Immature natural killer cell (primary cell): ENCODE measurements around the gene PLEKHG4B. TPM values are rescaled to one million over a fixed set of nuclear protein-coding genes. Genes with fewer than 3 reads are reported as not detected.

Source experiments
- DNase-seq, 3 donors: peaks; one replicate each; pipeline ENCODE4 v3.0.0; 2022; ENCODE audit warnings: mixed read lengths in 1 of 3
- H3K27ac Mint-ChIP-seq, 6 donors: one replicate each; pipeline ENCODE4 v1.8.0; 2020; ENCODE audit warnings: mixed read lengths in 6 of 6, mild to moderate bottlenecking in 5 of 6, inconsistent platforms in 4 of 6, moderate library complexity in 3 of 6
- H3K27me3 Mint-ChIP-seq, 3 donors: one replicate each; pipeline ENCODE4 v1.8.0; 2020 to 2021; ENCODE audit warnings: low read depth in 3 of 3, mild to moderate bottlenecking in 3 of 3, mixed read lengths in 3 of 3, moderate library complexity in 3 of 3, inconsistent platforms in 1 of 3
- H3K36me3 Mint-ChIP-seq, 3 donors: one replicate each; pipeline ENCODE4 v1.8.0; 2020; ENCODE audit warnings: mixed read lengths in 3 of 3, inconsistent platforms in 2 of 3, mild to moderate bottlenecking in 2 of 3
- H3K4me1 Mint-ChIP-seq, 2 donors: one replicate each; pipeline ENCODE4 v1.8.0; 2020; ENCODE audit warnings: inconsistent platforms in 2 of 2, mild to moderate bottlenecking in 2 of 2, mixed read lengths in 2 of 2, moderate library complexity in 1 of 2
- H3K4me3 Mint-ChIP-seq, 5 donors: one replicate each; pipeline ENCODE4 v1.8.0; 2020; ENCODE audit warnings: mild to moderate bottlenecking in 5 of 5, mixed read lengths in 5 of 5, inconsistent platforms in 3 of 5, moderate library complexity in 3 of 5
- H3K9me3 Mint-ChIP-seq, 6 donors: one replicate each; pipeline ENCODE4 v1.8.0; 2020; ENCODE audit warnings: mild to moderate bottlenecking in 6 of 6, mixed read lengths in 6 of 6, inconsistent platforms in 4 of 6, moderate library complexity in 3 of 6
- polyA plus RNA-seq, 3 donors: library from polyadenylated mRNA; unstranded; fragments of 300-500 nt; fragmentation: Illumina TruSeq; gene quantifications; one replicate each; pipeline ENCODE4 v1.2.3, GENCODE V29; 2021

The PLEKHG4B gene
- polyA plus RNA-seq, 3 donors from 2014 or later = not detected

GRCh38 chr5:79821-80220, 12.1 kb upstream of the PLEKHG4B start:
- no peak for DNase-seq
- H3K4me1 Mint-ChIP-seq = no peaks in the 10 kb centered on the region
- no peaks in the 10 kb centered on the region for H3K36me3 Mint-ChIP-seq
- H3K4me3 Mint-ChIP-seq = no peak overlapping the region
- peaks cover 0 to 8% (median 2%) of the 10 kb centered on the region in 3 donors for H3K27me3 Mint-ChIP-seq
- peaks cover 0 to 3% (median 0%) of the 10 kb centered on the region in 6 donors for H3K9me3 Mint-ChIP-seq
- H3K27ac Mint-ChIP-seq = no peak overlapping the region

DNA sequence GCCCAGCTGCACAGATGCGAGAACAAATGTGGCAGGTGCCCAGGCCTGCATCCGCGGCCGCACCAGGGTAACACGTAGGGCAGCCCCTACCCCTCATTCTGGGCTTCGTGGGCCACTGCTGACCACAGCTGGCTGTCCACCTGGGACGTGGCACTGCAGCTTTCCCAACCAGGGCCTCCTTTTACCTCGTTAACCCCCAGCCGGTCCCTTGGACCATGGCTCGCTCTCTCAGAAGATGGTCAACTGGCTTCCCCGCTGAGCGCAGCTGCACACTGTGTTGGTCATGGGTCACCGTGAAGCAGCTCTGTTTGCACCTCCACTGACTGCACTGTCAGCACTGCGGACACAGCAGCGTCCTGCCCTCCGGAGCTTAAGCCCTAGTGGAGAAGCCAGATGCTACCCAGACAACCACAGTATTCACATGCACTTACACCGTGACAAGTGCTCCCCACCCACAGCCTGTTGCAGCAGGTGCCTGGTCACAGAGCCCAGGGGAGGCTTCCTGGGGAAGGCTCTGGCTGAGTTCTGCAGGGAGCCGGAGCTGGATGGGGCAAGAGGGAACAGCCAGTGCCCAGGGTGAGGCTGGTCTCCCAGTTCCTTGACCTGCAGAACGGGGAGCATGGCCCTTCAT, 10.5 kb upstream of the PLEKHG4B start:
- Mint-ChIP-seq H3K4me1 (no peaks in the 10 kb centered on the region), H3K4me3 (no peak overlapping the region), H3K27me3 (peaks cover 0 to 8% (median 2%) of the 10 kb centered on the region in 3 donors), H3K27ac (no peak overlapping the region), H3K9me3 (peaks cover 0 to 5% (median 0%) of the 10 kb centered on the region in 6 donors), H3K36me3 (no peaks in the 10 kb centered on the region)
- no peak for DNase-seq

DNA sequence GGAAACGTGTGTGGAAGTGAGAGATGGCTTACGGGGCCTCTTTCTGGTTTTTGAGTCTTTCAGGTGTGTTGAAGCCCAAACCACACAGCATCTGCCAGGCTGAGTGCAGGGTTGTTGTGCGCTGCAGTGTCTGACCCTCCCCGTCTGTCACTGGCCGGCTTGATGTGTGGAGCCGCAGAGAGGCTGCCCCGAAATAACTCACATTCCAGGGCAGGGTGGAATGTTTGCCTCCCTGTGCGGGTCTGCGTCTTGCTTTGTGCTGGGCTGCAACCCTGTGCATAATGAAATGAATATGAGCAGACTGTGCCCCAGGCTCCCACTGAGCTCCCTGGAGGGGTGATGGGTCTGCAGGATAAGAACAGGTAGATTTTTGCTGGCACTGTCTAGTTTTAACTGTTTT, 9.9 kb upstream of the PLEKHG4B start:
- H3K27me3 Mint-ChIP-seq = peaks cover 0 to 8% (median 2%) of the 10 kb centered on the region in 3 donors
- no peak for DNase-seq
- H3K36me3 Mint-ChIP-seq = no peaks in the 10 kb centered on the region
- H3K4me1 Mint-ChIP-seq = no peaks in the 10 kb centered on the region
- H3K4me3 Mint-ChIP-seq = no peak overlapping the region
- no peak overlapping the region for H3K27ac Mint-ChIP-seq
- H3K9me3 Mint-ChIP-seq = peaks cover 0 to 5% (median 0%) of the 10 kb centered on the region in 6 donors

GRCh38 chr5:82570-82969, 9.4 kb upstream of the PLEKHG4B start:
- peaks cover 0 to 5% (median 0%) of the 10 kb centered on the region in 6 donors for H3K9me3 Mint-ChIP-seq
- H3K27ac Mint-ChIP-seq = no peak overlapping the region
- H3K36me3 Mint-ChIP-seq = no peaks in the 10 kb centered on the region
- H3K4me3 Mint-ChIP-seq = no peak overlapping the region
- no peaks in the 10 kb centered on the region for H3K4me1 Mint-ChIP-seq
- DNase-seq = no peak
- peaks cover 0 to 8% (median 2%) of the 10 kb centered on the region in 3 donors for H3K27me3 Mint-ChIP-seq

GRCh38 chr5:83029-83428, 8.9 kb upstream of the PLEKHG4B start:
- Mint-ChIP-seq H3K27me3 (peaks cover 0 to 8% (median 2%) of the 10 kb centered on the region in 3 donors), H3K9me3 (peaks cover 0 to 5% (median 0%) of the 10 kb centered on the region in 6 donors)

DNA sequence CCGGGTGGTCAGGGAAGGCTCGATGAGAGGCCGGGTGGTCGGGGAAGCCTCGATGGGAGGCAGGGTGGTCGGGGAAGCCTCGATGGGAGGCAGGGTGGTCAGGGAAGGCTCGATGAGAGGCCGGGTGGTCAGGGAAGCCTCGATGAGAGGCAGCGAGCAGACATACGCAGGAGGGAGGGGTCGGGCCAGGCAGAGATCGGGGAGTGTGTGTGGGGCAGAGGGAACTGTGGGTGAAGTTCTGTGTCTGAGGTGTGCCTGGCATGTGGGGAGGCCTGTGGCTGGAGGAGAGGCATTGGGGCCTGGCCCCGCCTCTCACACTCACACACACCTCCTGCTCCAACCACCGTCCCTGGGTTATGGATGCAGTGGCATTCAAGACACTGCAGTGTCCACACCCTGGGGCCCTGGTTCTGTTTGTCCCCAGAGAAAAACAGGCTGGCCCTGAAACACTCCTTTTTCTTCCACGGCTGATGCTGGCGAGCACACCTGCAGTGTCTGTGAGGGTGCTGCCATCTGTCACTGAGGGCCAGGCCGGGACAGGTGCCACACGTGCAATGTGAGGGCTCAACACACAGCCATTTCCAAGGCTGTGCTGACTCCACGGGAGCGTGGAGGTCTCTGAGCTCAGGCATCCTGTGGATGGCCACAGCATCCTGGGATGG, 6.5 kb upstream of the PLEKHG4B start:
- H3K27ac Mint-ChIP-seq = peak overlapping the region in 1 of 6 donors; percentile 12
- H3K36me3 Mint-ChIP-seq = no peaks in the 10 kb centered on the region
- H3K9me3 Mint-ChIP-seq = peaks cover 0 to 5% (median 0%) of the 10 kb centered on the region in 6 donors
- H3K4me3 Mint-ChIP-seq = no peak overlapping the region
- H3K4me1 Mint-ChIP-seq = no peaks in the 10 kb centered on the region
- H3K27me3 Mint-ChIP-seq = peaks cover 2 to 15% (median 3%) of the 10 kb centered on the region in 3 donors
- no peak for DNase-seq

More at GRCh38 chr5:83029-83428, 8.9 kb upstream of the PLEKHG4B start:
- Mint-ChIP-seq H3K36me3 (no peaks in the 10 kb centered on the region), H3K4me3 (no peak overlapping the region), H3K4me1 (no peaks in the 10 kb centered on the region), H3K27ac (no peak overlapping the region)
- no peak for DNase-seq

- Mint-ChIP-seq H3K4me3 (no peak overlapping the region), H3K4me1 (peaks cover 0 to 2% of the 10 kb centered on the region in 2 donors), H3K27me3 (peaks cover 2 to 21% (median 3%) of the 10 kb centered on the region in 3 donors), H3K36me3 (no peaks in the 10 kb centered on the region), H3K9me3 (peaks cover 0 to 2% (median 0%) of the 10 kb centered on the region in 6 donors), H3K27ac (no peak overlapping the region)
- no peak for DNase-seq
Observed at GRCh38 chr5:89337-90286, 2.4 kb upstream of the PLEKHG4B start.

GRCh38 chr5:90590-91547, 1.1 kb upstream of the PLEKHG4B start:
- Mint-ChIP-seq H3K4me3 (peak overlapping the region in 1 of 5 donors; percentile 56), H3K4me1 (peaks cover 0 to 2% of the 10 kb centered on the region in 2 donors), H3K36me3 (no peaks in the 10 kb centered on the region), H3K27me3 (peaks cover 2 to 24% (median 3%) of the 10 kb centered on the region in 3 donors), H3K27ac (peak overlapping the region in 1 of 6 donors; percentile 24), H3K9me3 (peaks cover 0 to 2% (median 0%) of the 10 kb centered on the region in 6 donors)
- DNase-seq = no peak

DNA sequence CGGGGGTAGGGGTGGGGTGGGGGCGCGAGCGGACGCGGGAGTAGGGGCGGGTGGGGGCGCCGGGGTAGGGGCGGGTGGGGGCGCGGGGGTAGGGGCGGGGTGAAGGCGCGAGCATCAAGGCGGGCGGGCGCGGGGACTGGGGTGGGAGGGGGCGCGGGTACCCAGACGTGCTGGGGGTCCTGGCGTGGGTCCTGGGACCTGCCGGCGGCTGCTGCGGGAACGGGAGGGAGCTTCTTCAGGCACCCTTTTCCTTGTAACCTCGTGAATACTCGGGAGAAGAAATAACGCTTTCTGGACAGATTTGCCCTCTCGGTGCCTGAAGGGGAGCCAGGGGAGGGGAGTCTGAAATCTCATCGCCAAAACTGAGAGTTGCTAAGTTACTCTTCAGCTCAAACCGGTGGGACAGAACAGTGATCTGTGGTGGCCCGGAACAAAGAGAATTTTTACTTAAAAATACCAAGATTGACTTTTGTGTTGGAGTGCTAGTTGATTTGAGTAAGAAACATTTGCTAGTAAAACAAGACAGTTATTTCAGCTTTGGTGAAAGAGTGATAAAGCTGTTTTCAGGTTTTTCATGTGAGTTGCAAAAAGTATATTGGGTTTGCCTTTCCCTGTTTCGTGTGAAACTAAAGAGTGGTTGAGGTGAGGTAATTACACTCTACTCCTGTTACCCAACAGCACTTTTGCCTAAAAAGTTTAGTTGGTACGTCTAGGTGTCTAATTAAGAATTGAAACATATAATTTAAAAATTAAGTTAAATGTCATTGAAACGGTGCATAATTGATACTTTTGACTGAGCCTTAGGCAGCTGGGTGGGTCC, 643 bp downstream of the PLEKHG4B start:
- no peak overlapping the region for H3K27ac Mint-ChIP-seq
- peaks cover 4 to 28% (median 5%) of the 10 kb centered on the region in 3 donors for H3K27me3 Mint-ChIP-seq
- H3K36me3 Mint-ChIP-seq = no peaks in the 10 kb centered on the region
- DNase-seq = no peak
- H3K4me1 Mint-ChIP-seq = peaks cover 0 to 2% of the 10 kb centered on the region in 2 donors
- H3K4me3 Mint-ChIP-seq = peak overlapping the region in 1 of 5 donors; percentile 7
- H3K9me3 Mint-ChIP-seq = no peaks in the 10 kb centered on the region

- H3K27me3 Mint-ChIP-seq = peaks cover 3 to 30% (median 4%) of the 10 kb centered on the region in 3 donors
- no peak overlapping the region for H3K27ac Mint-ChIP-seq
Observed at GRCh38 chr5:93221-93980, 1.4 kb downstream of the PLEKHG4B start.

DNA sequence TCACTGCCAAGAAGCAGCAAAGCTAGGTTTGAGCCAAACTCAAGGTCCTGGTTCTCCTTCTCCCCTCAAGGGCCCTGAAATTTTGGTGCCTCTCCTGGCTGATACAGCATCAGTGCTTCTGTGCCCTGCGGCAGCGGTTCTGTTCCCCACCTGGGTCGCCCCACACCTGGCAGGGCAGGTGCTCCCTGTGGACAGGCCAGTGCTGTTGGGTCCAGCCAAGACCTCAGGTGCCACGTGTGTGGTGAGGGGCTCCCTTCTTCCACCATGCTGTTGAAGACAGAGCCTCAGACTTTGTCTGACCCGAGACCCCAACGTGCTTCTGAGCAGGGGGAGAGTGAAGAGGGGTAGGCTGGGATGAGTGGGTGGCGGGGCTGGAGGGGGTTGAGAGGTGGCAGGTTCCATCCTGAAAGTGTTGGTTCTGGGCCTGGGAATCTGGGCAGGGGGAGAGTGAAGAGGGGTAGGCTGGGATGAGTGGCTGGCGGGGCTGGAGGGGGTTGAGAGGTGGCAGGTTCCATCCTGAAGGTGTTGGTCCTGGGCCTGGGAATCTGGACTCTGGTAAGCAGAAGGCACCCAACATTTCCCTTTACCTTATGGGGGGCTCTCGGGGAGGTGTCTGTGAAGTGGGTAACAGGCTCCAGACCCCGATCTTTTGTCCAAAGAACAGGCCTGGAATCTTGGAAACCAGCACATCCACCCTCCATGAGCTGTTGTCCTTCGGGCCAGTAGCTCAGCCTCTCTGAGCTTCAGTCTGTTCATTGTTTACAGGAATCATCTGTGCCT, 2.3 kb downstream of the PLEKHG4B start:
- H3K36me3 Mint-ChIP-seq = no peaks in the 10 kb centered on the region
- no peak for DNase-seq
- no peak overlapping the region for H3K27ac Mint-ChIP-seq
- H3K4me3 Mint-ChIP-seq = no peak overlapping the region
- no peaks in the 10 kb centered on the region for H3K9me3 Mint-ChIP-seq
- H3K4me1 Mint-ChIP-seq = peaks cover 0 to 2% of the 10 kb centered on the region in 2 donors
- peaks cover 2 to 27% (median 2%) of the 10 kb centered on the region in 3 donors for H3K27me3 Mint-ChIP-seq

More at GRCh38 chr5:93221-93980, 1.4 kb downstream of the PLEKHG4B start:
- no peaks in the 10 kb centered on the region for H3K36me3 Mint-ChIP-seq
- DNase-seq = no peak
- H3K9me3 Mint-ChIP-seq = no peaks in the 10 kb centered on the region
- peaks cover 0 to 2% of the 10 kb centered on the region in 2 donors for H3K4me1 Mint-ChIP-seq
- H3K4me3 Mint-ChIP-seq = no peak overlapping the region
